IPS DF 4.7 (cell line): Measurements from ENCODE around the gene LAMB3.

ENCODE experiments used
- DNase-seq: peaks from one replicate; pipeline ENCODE4 v3.0.0-alpha.2; 2013; ENCODE audit warnings: low spot score; ENCODE audit errors: extremely low read depth

LAMB3 gene

GRCh38 chr1:209565759-209566678 is 86.2 kb downstream of the LAMB3 start:
- peak; percentile 82 for DNase-seq
